Measurements from ENCODE around the gene EFS. TPM values are rescaled to one million over a fixed set of nuclear protein-coding genes. Genes with fewer than 3 reads are reported as not detected.

EFS gene
- total and polyA plus RNA-seq, 10 of the 15 experiments (the other 5 are each of a cell fraction or from before 2014, with no cell fraction given), result 0.08 TPM; not detected in 9

- no peaks in the 10 kb centered on the region; the same call in 2 of the 3 replicates for H3K9me3 ChIP-seq (replicated peaks; ENCODE audit: control insufficient read depth, insufficient read depth, low read length)
- 2% methylated on average over 3 of the region's 3 CpGs for WGBS (ENCODE audit: insufficient coverage, insufficient replicate concordance, low lambda C conversion rate, missing lambda C conversion rate)
- BruUV-seq (replicated peaks), result no TSS peak
- H3K4me1 ChIP-seq (ENCODE audit: control insufficient read depth, insufficient read depth, low read length), result no peaks in the 10 kb centered on the region
- FAIRE-seq, result no peak
- CTCF ChIA-PET, result no interaction called here
- no peaks in the 10 kb centered on the region; a peak in 2 of 4 replicates for H3K27me3 ChIP-seq (replicated peaks in 1 of 2; ENCODE audit: control insufficient read depth in 2 of 2, insufficient read depth in 2 of 2, low read length in 1 of 2)
- DNase-seq (ENCODE audit: low read depth, low spot score), result no peak
- H3K36me3 ChIP-seq (ENCODE audit: control insufficient read depth in 2 of 2, insufficient read depth in 2 of 2, low read length in 1 of 2), result no peaks in the 10 kb centered on the region
- in situ Hi-C loops (cut with MboI) (no loop called here), intact Hi-C loops (cut with micrococcal nuclease; ENCODE audit: unreplicated experiment) (no loop called here)
- no peak overlapping the region for H3K4me2 ChIP-seq (ENCODE audit: control insufficient read depth, insufficient read depth)
- no peak for ATAC-seq
- no peak overlapping the region for H3K9ac ChIP-seq (ENCODE audit: control insufficient read depth, insufficient read depth, low read length)
- no peaks in the 10 kb centered on the region for H4K20me1 ChIP-seq (ENCODE audit: control insufficient read depth, insufficient read depth)
- H3K79me2 ChIP-seq (ENCODE audit: control insufficient read depth, insufficient read depth, low read length), result no peaks in the 10 kb centered on the region
- SMC1A ChIA-PET (ENCODE audit: uncharacterized antibody, unreplicated experiment), result no interaction called here
- POLR2A ChIA-PET, result no interaction called here
- RAD21 ChIA-PET (ENCODE audit: unreplicated experiment), result no interaction called here
- H3K4me3 ChIP-seq, result no peak overlapping the region
- H3K27ac ChIP-seq (ENCODE audit: control insufficient read depth, insufficient read depth), result no peak overlapping the region
- H2AFZ ChIP-seq (ENCODE audit: control insufficient read depth, low read depth, low read length), result no peak overlapping the region
- TF ChIP-seq GATAD2B (conservative IDR thresholded peaks at IDR 0.05; ENCODE audit: low read depth), result no peak
- no peak for TF ChIP-seq NR2F1 (conservative IDR thresholded peaks at IDR 0.05)
- no peak for TF ChIP-seq KLF5 (IDR thresholded peaks at IDR 0.05; ENCODE audit: partially characterized antibody)
- no peak for TF ChIP-seq RAD51 (IDR thresholded peaks at IDR 0.05)
- no peak for TF ChIP-seq BMI1 (IDR thresholded peaks at IDR 0.05; ENCODE audit: borderline replicate concordance)
- TF ChIP-seq TCF7 (IDR thresholded peaks at IDR 0.05; ENCODE audit: borderline replicate concordance), result no peak
- no peak for TF ChIP-seq SKIL (IDR thresholded peaks at IDR 0.05; ENCODE audit: low read depth, poor library complexity, severe bottlenecking)
Measured at GRCh38 chr14:23344481-23344880, 20.5 kb downstream of the EFS start.
